A549 treated with CORT108297 at 1 μM for 4 hours (cell line): ENCODE results near the gene SPATA31D1. TPM values are rescaled to one million over a fixed set of nuclear protein-coding genes. Genes with fewer than 3 reads are reported as not detected.

ENCODE experiments used
- total RNA-seq: library from RNA; stranded (reverse); fragments of 200-300 nt; extraction: Qiagen RNA extraction; gene quantifications from 5 replicates; pipeline ENCODE4 v1.2.3, GENCODE V29; 2022

The SPATA31D1 gene
- not detected in 5 replicates for total RNA-seq

DNA sequence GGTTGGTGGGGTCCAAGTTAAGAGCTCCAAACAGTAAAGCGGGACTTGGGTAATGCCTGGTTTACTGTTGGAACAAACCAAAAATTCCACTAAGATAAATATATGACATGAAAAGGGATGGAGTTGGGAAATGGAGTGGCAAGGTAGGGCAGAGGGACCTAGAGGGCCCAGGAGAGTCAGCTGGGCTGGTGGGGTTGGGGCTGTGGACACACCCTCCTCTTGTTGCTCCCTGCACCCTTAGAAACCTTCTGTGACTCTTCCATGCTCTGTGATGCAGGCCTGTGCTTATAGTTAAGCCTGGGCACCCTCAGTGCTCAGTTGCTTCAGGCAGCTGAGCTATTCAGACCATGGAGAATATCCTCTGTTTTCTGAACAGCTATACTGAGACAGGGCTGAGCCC lies at the start of gene SPATA31D1:
Gene SPATA31D1 (plus strand): TSS at position 301 of the 400 bp plus-strand sequence. CDS start 47 bp downstream, at position 348.

DNA sequence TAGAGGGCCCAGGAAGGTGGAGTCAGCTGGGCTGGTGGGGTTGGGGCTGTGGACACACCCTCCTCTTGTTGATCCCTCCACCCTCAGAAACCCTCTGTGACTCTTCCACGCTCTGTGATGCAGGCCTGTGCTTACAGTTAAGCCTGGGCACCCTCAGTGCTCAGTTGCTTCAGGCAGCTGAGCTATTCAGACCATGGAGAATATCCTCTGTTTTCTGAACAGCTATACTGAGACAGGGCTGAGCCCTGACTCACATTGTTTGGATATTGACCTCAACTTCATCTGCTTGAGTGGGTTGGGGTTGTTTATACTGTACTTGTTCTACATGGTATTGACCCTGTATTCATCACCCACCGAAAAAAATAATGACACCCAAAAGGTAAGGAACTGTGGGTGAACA lies 45.2 kb upstream of the SPATA31D1 start, which contains the start of gene SPATA31D3:
Gene SPATA31D3 (plus strand): TSS at position 108 of the 400 bp plus-strand sequence. CDS start 86 bp downstream, at position 194.

Other genes with a start within 250 kb of the SPATA31D1 start
- gene SPATA31D4, start 60.3 kb upstream of the SPATA31D1 start, total RNA-seq: not detected in 5 replicates
- not detected in 5 replicates for gene SPATA31D3, start 45.3 kb upstream of the SPATA31D1 start, total RNA-seq